ELF-1 (cell line): ENCODE data around the gene SNX10.

ENCODE experiments used
- DNase-seq: peaks from one replicate; pipeline ENCODE4 v3.0.0-alpha.2; 2016; ENCODE audit warnings: low read depth, low spot score

SNX10 gene

DNA sequence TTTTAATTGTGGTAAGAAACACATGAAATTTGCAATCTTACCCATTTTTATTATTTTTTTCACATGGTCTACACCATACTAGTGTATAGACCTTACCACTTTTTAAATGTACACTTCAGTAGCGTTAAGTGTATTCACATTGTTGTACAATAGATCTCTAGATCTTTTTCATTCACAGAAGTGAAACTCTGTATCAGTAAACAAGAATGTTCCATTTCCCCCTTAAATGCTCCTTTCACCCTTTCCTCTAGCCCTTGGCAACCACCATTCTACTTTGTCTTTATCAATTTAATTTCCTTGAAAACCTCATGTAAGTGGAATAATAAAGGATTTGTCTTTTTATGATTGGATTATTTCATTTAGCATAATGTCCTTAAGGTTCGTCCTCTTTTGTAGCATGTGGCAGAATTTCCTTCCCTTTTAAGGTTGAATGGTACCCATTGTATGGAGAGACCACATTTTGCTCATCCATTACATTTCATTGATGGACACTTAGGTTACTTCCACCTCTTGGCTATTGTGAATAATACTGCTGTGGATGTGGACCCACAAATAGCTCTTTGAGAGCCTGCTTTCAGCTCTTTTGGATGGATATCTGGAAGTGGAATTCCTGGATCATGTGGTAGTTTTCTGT, 45.7 kb downstream of the SNX10 start:
- DNase-seq, result no peak

GRCh38 chr7:26340476-26341018, 48.9 kb downstream of the SNX10 start:
- no peak for DNase-seq

DNA sequence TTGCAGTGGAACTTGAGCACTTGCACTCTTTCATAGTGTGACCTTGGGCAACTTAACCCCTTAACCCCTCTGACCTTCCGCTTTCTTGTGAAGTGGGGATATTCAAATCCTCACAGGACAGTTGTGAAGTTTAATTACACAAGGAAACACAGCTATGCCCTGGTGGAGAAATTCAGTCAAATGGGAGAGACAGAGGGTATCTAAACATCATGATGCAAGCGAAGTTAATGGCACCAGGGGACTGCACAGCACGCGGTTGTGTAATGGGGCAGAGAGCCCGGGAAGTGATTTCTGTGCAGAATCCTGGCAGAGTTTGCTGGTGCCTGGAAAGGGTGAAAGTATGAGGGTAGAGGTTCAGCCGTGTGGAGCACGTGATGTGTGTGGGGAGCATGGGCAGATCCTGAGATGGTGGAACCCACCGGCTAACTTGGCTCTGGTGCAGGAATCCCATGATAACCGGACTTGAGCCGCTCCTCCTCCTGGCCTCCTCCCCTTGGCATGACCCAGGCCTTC, 51.7 kb downstream of the SNX10 start:
- no peak for DNase-seq

- no peak for DNase-seq
These were observed 52.2 kb downstream of the SNX10 start for GRCh38 chr7:26343837-26344236.

DNA sequence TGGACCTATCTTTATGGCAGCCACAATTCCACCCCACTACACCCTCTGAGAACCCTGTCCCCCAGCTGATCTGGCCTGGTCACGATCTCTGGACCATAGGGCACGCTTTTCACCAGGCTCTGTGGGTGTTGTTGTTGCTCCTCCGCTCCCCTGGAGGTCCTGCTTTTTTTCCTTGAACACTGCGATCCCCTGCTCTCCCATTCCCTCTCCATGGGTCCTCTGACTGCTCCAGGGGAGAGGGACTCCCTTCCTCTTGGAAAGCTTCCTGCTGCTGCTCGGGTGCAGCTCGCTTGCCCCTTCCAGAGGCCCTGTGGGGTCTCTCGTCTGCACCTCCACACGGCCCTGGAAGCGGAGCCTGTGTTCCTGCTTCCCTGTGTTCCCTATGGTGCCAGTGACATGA, 53.5 kb downstream of the SNX10 start:
- no peak for DNase-seq

- DNase-seq, result peak; percentile 9
These were observed 54.2 kb downstream of the SNX10 start for GRCh38 chr7:26345837-26346236.

GRCh38 chr7:26346611-26347203, 55.0 kb downstream of the SNX10 start:
- no peak for DNase-seq

GRCh38 chr7:26348234-26348851, 56.7 kb downstream of the SNX10 start:
- no peak for DNase-seq

DNA sequence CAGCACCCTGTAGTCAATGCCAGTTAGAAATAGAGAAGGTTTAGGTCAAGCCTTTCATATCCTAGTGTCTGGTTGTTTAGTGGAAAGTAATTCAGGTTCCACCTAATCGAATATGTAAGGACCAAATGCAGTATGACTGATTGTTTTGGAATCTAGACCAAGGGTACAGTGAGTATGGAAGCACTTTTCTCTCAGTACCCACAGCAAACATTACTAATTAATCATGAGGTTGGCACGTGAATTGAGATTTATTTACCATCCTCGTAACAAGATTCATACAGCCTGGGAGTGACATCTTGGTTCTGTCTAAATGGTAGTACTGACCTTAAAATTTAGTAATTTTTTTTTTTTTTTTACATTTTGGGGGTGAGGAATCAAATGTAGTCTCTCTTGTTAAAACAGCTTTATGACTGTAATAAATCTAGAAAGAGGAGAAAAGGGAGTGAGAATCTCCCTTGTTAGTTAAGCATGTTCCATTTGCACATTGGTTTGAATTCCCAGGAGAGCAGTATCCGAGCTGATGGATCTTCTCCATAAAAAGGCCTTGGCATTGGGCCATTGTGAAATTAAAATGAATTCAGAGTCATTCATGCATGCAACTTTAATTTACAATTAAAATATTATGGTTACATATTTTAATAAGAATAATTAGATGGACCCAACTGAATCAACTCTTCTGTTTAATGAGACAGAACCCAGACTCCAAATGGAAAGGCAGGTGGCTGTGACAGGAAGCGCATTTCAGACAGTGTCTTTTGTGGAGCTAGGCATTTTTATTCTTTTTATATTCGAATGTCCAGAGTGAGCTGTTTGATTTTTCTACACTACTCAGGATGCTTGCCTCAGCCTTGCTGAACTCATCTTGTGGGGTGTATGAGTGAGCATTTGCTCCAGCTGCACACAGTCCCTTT, 57.6 kb downstream of the SNX10 start:
- no peak for DNase-seq

DNA sequence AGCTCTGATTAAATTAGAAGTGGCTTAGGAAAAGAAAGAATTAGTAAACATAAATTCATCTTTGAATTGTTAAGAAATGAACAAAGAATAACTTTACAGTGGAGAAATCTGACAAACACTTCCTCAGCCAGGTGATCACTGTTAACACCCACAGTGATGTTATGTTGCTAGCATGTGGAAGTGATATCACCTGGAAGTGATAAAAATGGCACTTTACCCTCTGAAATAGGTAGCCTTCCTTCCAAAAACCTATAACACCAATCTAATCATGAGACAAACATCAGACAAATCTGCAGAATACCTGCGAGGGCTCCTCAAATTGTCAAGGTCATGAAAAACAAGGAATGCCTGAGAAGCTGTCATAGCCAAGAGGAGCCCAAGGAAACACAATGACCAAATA, 59.5 kb downstream of the SNX10 start:
- no peak for DNase-seq

- DNase-seq, result no peak
These were observed 64.6 kb downstream of the SNX10 start for GRCh38 chr7:26356229-26356628.

GRCh38 chr7:26356929-26357798, 65.5 kb downstream of the SNX10 start:
- DNase-seq, result no peak

GRCh38 chr7:26357799-26358151, 66.1 kb downstream of the SNX10 start:
- DNase-seq, result no peak

- no peak for DNase-seq
These were observed 69.0 kb downstream of the SNX10 start for GRCh38 chr7:26360650-26361049.

DNA sequence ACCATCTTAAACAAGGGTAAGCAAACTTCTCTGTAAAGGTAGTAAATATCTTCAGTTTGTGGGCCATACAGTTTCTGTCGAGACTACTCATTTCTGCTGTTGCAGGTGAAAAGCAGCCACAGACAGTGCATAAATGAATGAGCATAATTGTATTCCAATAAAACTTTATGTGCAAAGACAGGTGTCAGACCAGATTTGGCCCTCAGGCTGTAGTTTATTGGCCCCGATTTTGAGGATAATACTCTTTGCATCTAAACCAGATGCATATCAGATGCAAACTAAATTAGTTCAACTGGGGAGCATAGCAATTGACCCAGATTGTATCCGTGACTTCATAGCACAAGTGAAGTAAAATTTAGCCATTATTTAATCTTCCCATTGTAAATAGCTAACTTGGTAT, 70.0 kb downstream of the SNX10 start:
- no peak for DNase-seq

DNA sequence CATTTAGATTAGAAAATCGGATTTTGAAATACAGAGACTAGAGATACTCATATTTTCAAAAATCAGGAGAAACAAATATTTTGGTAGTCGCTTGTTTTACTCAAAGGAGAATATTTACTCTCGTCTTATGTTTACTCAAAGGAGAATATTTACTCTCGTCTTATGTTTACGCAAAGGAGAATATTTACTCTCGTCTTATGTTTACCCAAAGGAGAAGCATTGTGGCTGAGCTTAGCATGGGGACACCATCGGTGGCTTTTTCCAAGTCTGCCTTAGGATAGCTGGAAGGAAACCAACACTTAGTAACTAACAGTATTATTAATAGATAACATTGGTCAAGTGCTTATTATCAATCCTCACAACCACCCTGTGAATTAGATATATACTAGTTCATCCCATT, 71.8 kb downstream of the SNX10 start:
- no peak for DNase-seq

DNA sequence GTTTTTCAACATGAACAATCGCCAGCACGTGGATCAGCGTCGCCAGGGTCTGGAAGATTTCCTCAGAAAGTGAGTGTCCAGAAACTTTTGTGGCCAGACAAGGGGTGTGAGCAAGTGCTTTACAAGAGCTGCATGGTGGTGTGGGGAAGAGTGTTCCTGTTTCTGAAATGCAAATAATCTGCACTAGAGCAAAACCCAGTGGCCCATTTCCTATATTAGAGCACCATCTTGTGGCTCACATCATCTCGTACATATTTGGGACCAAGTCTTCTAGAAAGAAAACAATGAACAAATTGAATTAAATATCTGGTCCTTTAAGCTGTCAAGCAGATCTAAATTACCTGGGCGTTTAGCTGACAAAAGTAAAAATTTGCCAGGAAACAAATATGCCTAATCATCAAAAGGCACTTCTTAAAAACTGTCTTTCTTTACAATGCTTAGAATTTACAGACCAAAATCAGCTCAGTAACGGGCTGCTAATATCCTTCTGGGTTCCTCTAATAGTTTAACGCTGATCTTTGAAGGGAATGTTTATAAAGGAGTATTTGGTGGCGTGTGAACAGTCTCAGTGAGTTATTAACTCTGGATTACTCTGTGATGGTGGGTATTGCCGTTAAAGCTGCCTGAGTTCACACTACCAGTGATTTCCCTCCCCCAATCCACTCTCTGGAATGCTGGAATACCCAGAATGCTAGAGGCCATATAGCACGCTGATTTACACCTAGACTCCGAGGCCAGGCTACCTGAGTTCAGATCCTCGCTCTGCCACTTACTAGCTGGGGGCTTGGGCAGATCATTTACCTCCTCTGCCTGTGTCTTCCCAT, 73.6 kb downstream of the SNX10 start:
- DNase-seq, result peak; percentile 58

DNA sequence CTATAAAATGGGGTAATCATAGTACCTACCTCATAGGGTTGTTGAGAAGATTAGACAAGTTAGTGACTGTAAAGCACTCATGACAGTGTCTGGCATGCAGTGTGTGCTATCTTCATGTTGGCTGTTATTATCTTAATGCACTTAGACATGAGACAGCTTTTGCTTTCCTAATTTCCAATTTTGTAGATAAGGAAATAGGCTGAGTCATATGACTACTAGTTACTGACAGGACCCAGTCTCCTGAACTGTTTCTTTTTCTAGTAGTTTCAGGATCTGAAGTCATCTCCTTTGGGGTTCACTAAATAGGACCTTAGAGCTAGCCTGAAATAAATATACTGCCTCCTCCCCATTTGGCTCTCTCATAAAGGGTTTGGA, 74.2 kb downstream of the SNX10 start:
- no peak for DNase-seq

- no peak for DNase-seq
These were observed 75.6 kb downstream of the SNX10 start for GRCh38 chr7:26367219-26367711.

- no peak for DNase-seq
These were observed 76.9 kb downstream of the SNX10 start for GRCh38 chr7:26368542-26368941.
